Naive thymus-derived CD4-positive, alpha-beta T cell (primary cell): ENCODE measurements around the gene ATG16L2. TPM values are rescaled to one million over a fixed set of nuclear protein-coding genes. Genes with fewer than 3 reads are reported as not detected.
"Not testable (repeated sequence)": the region's sequence is repeated elsewhere in the genome, so short reads cannot be mapped to it uniquely, and the experiment has no call there.

Source experiments
- ATAC-seq: fragments of 150-1000 bp; cut with Tn5 transposase; 2 replicates; pipeline ENCODE4 v1.10.0; 2021; ENCODE audit warnings: mild to moderate bottlenecking, moderate library complexity
- CTCF ChIA-PET: fragments of 350-600 bp; sonication (Branson Sonifier 250); formaldehyde crosslinking; loops from one replicate; lab custom pipeline; 2021; ENCODE audit warnings: antibody characterized with exemption; lab: Charles Lee
- POLR2A ChIA-PET: fragments of 350-600 bp; sonication (Branson Sonifier 250); formaldehyde crosslinking; loops from one replicate; lab custom pipeline; 2021; ENCODE audit warnings: antibody characterized with exemption, inconsistent platforms; lab: Charles Lee
- DNase-seq, 9 donors: peaks; one replicate each; pipeline versions ENCODE4 v3.0.0 to v3.0.0-alpha.2; 2020 to 2022; ENCODE audit warnings: mixed read lengths in 1 of 9
- H3K27ac ChIP-seq: one replicate; pipeline ENCODE4 v1.7.0; 2013; ENCODE audit warnings: mild to moderate bottlenecking, low read depth, low read length, moderate library complexity
- H3K27me3 ChIP-seq, 2 donors: one replicate each; pipeline ENCODE4 v1.7.0; 2013; ENCODE audit warnings: low read length in 2 of 2, mild to moderate bottlenecking in 2 of 2, moderate library complexity in 2 of 2; ENCODE audit not compliant: control insufficient read depth in 2 of 2, insufficient read depth in 2 of 2
- H3K36me3 ChIP-seq, 3 experiments: 1 replicate in 2 of 3; 2 replicates in 1 of 3; pipeline ENCODE4 v1.7.0; 2013; ENCODE audit warnings: low read length in 3 of 3, mild to moderate bottlenecking in 3 of 3, moderate library complexity in 1 of 3; ENCODE audit not compliant: insufficient read depth in 3 of 3, control insufficient read depth in 2 of 3
- H3K4me1 ChIP-seq, 2 donors: one replicate each; pipeline ENCODE4 v1.7.0; 2013; ENCODE audit warnings: low read length in 2 of 2, mild to moderate bottlenecking in 2 of 2, moderate library complexity in 1 of 2; ENCODE audit not compliant: control insufficient read depth in 2 of 2, insufficient read depth in 2 of 2
- H3K4me3 ChIP-seq: 2 replicates; pipeline ENCODE4 v1.7.0; 2013; ENCODE audit warnings: mild to moderate bottlenecking, low read length
- H3K9me3 ChIP-seq, 3 experiments: 1 replicate in 2 of 3; 2 replicates in 1 of 3; pipeline ENCODE4 v1.7.0; 2013; ENCODE audit warnings: low read length in 3 of 3; ENCODE audit not compliant: control insufficient read depth in 2 of 3
- H3K27ac Mint-ChIP-seq, 9 donors: one replicate each; pipeline ENCODE4 v1.8.0; 2020 to 2022; ENCODE audit warnings: mixed read lengths in 9 of 9, mild to moderate bottlenecking in 8 of 9, moderate library complexity in 5 of 9, inconsistent platforms in 2 of 9
- H3K27me3 Mint-ChIP-seq, 5 donors: one replicate each; pipeline ENCODE4 v1.8.0; 2021 to 2022; ENCODE audit warnings: mixed read lengths in 5 of 5, mild to moderate bottlenecking in 1 of 5
- H3K36me3 Mint-ChIP-seq, 5 donors: one replicate each; pipeline ENCODE4 v1.8.0; 2020 to 2022; ENCODE audit warnings: mixed read lengths in 5 of 5, mild to moderate bottlenecking in 3 of 5, inconsistent platforms in 1 of 5
- H3K4me1 Mint-ChIP-seq, 7 donors: one replicate each; pipeline ENCODE4 v1.8.0; 2020 to 2022; ENCODE audit warnings: mixed read lengths in 7 of 7, mild to moderate bottlenecking in 3 of 7, inconsistent platforms in 1 of 7
- H3K4me3 Mint-ChIP-seq, 10 donors: one replicate each; pipeline ENCODE4 v1.8.0; 2020 to 2022; ENCODE audit warnings: mild to moderate bottlenecking in 10 of 10, mixed read lengths in 10 of 10, moderate library complexity in 6 of 10, inconsistent platforms in 2 of 10
- H3K9me3 Mint-ChIP-seq, 11 donors: one replicate each; pipeline ENCODE4 v1.8.0; 2020 to 2022; ENCODE audit warnings: mixed read lengths in 11 of 11, mild to moderate bottlenecking in 4 of 11, inconsistent platforms in 1 of 11, moderate library complexity in 1 of 11
- intact Hi-C, 2 donors: fragments of 100-400 bp; cut with micrococcal nuclease; formaldehyde crosslinking; loops; one replicate each; pipeline ENCODE4 v1.15.1; 2023
- polyA plus RNA-seq, 2 donors: library from polyadenylated mRNA; unstranded; fragments of 300-500 nt; fragmentation: Illumina TruSeq; gene quantifications; one replicate each; pipeline ENCODE4 v1.2.3, GENCODE V29; 2021
- total RNA-seq, 6 experiments: library from RNA in 5 of 6; stranded (reverse) in 5 of 6; gene quantifications; 1 replicate in 5 of 6; 2 replicates in 1 of 6; pipeline ENCODE4 v1.2.3 and lab custom pipeline; 2021 to 2026

The ATG16L2 gene
- total and polyA plus RNA-seq, 7 experiments from 2014 or later = 12.8 to 199 (median 134) TPM

GRCh38 chr11:72848846-72849466 is 34.7 kb downstream of the ATG16L2 start:
- H3K4me1 ChIP-seq = no peaks in the 10 kb centered on the region
- H3K27me3 Mint-ChIP-seq = no peaks in the 10 kb centered on the region
- H3K9me3 ChIP-seq = no peaks in the 10 kb centered on the region
- H3K27me3 ChIP-seq = no peaks in the 10 kb centered on the region
- H3K4me1 Mint-ChIP-seq = peaks cover 4 to 28% (median 12%) of the 10 kb centered on the region in 7 donors
- peaks cover 0 to 17% (median 8%) of the 10 kb centered on the region in 5 donors for H3K36me3 Mint-ChIP-seq
- H3K4me3 Mint-ChIP-seq = no peak overlapping the region
- peak; percentile 81 for ATAC-seq
- intact Hi-C loops = loop anchor here (1.0 to 5.0 kb wide), 5 partner anchors 124 to 329 kb away; no protein-coding TSS in a partner anchor
- no peak overlapping the region for H3K27ac ChIP-seq
- CTCF ChIA-PET = interaction anchor here (1.1 kb wide), 1 partner anchor 329 kb away, joined by 4 read pairs; no protein-coding TSS in a partner anchor
- H3K27ac Mint-ChIP-seq = peak overlapping the region in 3 of 9 donors; percentile 3 to 81 (median 4)
- peak in 7 of 9 donors; percentile 28 to 61 (median 47) for DNase-seq
- H3K4me3 ChIP-seq = no peak overlapping the region
- POLR2A ChIA-PET = interaction anchor here (0.7 kb wide), 1 partner anchor 309 kb away, joined by 3 read pairs; no protein-coding TSS in a partner anchor
- no peaks in the 10 kb centered on the region for H3K9me3 Mint-ChIP-seq
- H3K36me3 ChIP-seq = peaks cover 0 to 8% (median 0%) of the 10 kb centered on the region in 3 experiments

GRCh38 chr11:72850832-72851231 is 36.6 kb downstream of the ATG16L2 start:
- DNase-seq = no peak
- peaks cover 4 to 30% (median 12%) of the 10 kb centered on the region in 7 donors for H3K4me1 Mint-ChIP-seq
- Histone ChIP-seq H3K27me3 (no peaks in the 10 kb centered on the region), H3K27ac (no peak overlapping the region), H3K9me3 (no peaks in the 10 kb centered on the region), H3K36me3 (peaks cover 0 to under 1% (median 0%) of the 10 kb centered on the region in 3 experiments), H3K4me1 (no peaks in the 10 kb centered on the region), H3K4me3 (no peak overlapping the region)
- peak overlapping the region in 3 of 9 donors; percentile 3 to 75 (median 25) for H3K27ac Mint-ChIP-seq
- no peak overlapping the region for H3K4me3 Mint-ChIP-seq
- ChIA-PET CTCF (interaction anchor here (0.6 to 1.0 kb wide), 2 partner anchors 11 to 125 kb away, joined by 3 to 4 read pairs; no protein-coding TSS in a partner anchor), POLR2A (interaction anchor here (0.5 kb wide), 1 partner anchor 128 kb away, joined by 3 read pairs; no protein-coding TSS in a partner anchor)
- intact Hi-C loops = no loop called here
- no peak for ATAC-seq
- H3K27me3 Mint-ChIP-seq = no peaks in the 10 kb centered on the region
- H3K9me3 Mint-ChIP-seq = no peaks in the 10 kb centered on the region
- peaks cover 0 to 16% (median 4%) of the 10 kb centered on the region in 5 donors for H3K36me3 Mint-ChIP-seq

- ATAC-seq (no peak), DNase-seq (no peak)
- Histone ChIP-seq H3K4me3 (no peak overlapping the region), H3K9me3 (no peaks in the 10 kb centered on the region), H3K36me3 (no peaks in the 10 kb centered on the region), H3K4me1 (no peaks in the 10 kb centered on the region), H3K27me3 (no peaks in the 10 kb centered on the region), H3K27ac (no peak overlapping the region)
- POLR2A ChIA-PET = interaction anchor here (0.6 kb wide), 1 partner anchor 418 kb away, joined by 3 read pairs; no protein-coding TSS in a partner anchor
- Mint-ChIP-seq H3K4me1 (peaks cover 4 to 30% (median 12%) of the 10 kb centered on the region in 7 donors), H3K36me3 (peaks cover 0 to 16% (median 3%) of the 10 kb centered on the region in 5 donors), H3K4me3 (no peak overlapping the region), H3K27ac (peak overlapping the region in 1 of 9 donors; percentile 25), H3K9me3 (no peaks in the 10 kb centered on the region), H3K27me3 (no peaks in the 10 kb centered on the region)
- intact Hi-C loops = no loop called here
- CTCF ChIA-PET = no interaction called here
Observed at GRCh38 chr11:72851726-72852125, 37.5 kb downstream of the ATG16L2 start.

GRCh38 chr11:72856065-72856464 is 41.9 kb downstream of the ATG16L2 start:
- Histone ChIP-seq H3K27ac (no peak overlapping the region), H3K4me3 (no peak overlapping the region), H3K27me3 (no peaks in the 10 kb centered on the region), H3K4me1 (no peaks in the 10 kb centered on the region), H3K9me3 (no peaks in the 10 kb centered on the region), H3K36me3 (peaks cover 0 to 4% (median 0%) of the 10 kb centered on the region in 3 experiments)
- no peak for DNase-seq
- Mint-ChIP-seq H3K27ac (no peak overlapping the region), H3K4me3 (no peak overlapping the region), H3K27me3 (no peaks in the 10 kb centered on the region), H3K36me3 (peaks cover 0 to 37% (median 11%) of the 10 kb centered on the region in 5 donors), H3K4me1 (peaks cover 0 to 18% (median 6%) of the 10 kb centered on the region in 7 donors), H3K9me3 (no peaks in the 10 kb centered on the region)
- CTCF ChIA-PET = interaction anchor here (0.7 kb wide), 1 partner anchor 524 kb away, joined by 4 read pairs; no protein-coding TSS in a partner anchor
- intact Hi-C loops = no loop called here
- ATAC-seq = no peak
- POLR2A ChIA-PET = no interaction called here

- Histone ChIP-seq H3K4me1 (no peaks in the 10 kb centered on the region), H3K4me3 (no peak overlapping the region), H3K27ac (no peak overlapping the region), H3K27me3 (no peaks in the 10 kb centered on the region), H3K9me3 (no peaks in the 10 kb centered on the region), H3K36me3 (peaks cover 0 to 4% (median 0%) of the 10 kb centered on the region in 3 experiments)
- ChIA-PET POLR2A (no interaction called here), CTCF (no interaction called here)
- H3K27ac Mint-ChIP-seq = peak overlapping the region in 3 of 9 donors; percentile 7 to 26 (median 9)
- H3K9me3 Mint-ChIP-seq = no peaks in the 10 kb centered on the region
- H3K4me3 Mint-ChIP-seq = no peak overlapping the region
- H3K27me3 Mint-ChIP-seq = no peaks in the 10 kb centered on the region
- intact Hi-C loops = no loop called here
- H3K4me1 Mint-ChIP-seq = peaks cover 0 to 15% (median 3%) of the 10 kb centered on the region in 7 donors
- DNase-seq (no peak), ATAC-seq (no peak)
- H3K36me3 Mint-ChIP-seq = peaks cover 0 to 37% (median 11%) of the 10 kb centered on the region in 5 donors
Observed at GRCh38 chr11:72856551-72857345, 42.5 kb downstream of the ATG16L2 start.

GRCh38 chr11:72858267-72858666 is 44.1 kb downstream of the ATG16L2 start:
- H3K27ac Mint-ChIP-seq, CTCF ChIA-PET, H3K9me3 ChIP-seq, H3K9me3 Mint-ChIP-seq, ATAC-seq, H3K4me1 Mint-ChIP-seq, H3K27me3 Mint-ChIP-seq, DNase-seq, H3K36me3 ChIP-seq, intact Hi-C loops, H3K27ac ChIP-seq, H3K4me3 ChIP-seq, H3K27me3 ChIP-seq, POLR2A ChIA-PET, H3K4me1 ChIP-seq, H3K4me3 Mint-ChIP-seq: not testable (repeated sequence)
- peaks cover 0 to 33% (median 13%) of the 10 kb centered on the region in 5 donors for H3K36me3 Mint-ChIP-seq
